IMR-90 (cell line): ENCODE results near the gene SULT1E1.

Experiments
- BHLHE40 ChIP-seq: fragments of 150-350 bp; IDR thresholded peaks from 2 replicates; pipeline ENCODE4 v1.6.1; 2016; ENCODE audit warnings: mild to moderate bottlenecking, low read depth, low read length
- CTCF ChIP-seq: conservative IDR thresholded peaks from 2 replicates; pipeline ENCODE4 v1.5.1; 2012; ENCODE audit warnings: mild to moderate bottlenecking, low read depth, low read length, improper control_type of control experiment
- ELK1 ChIP-seq: fragments of 150-350 bp; IDR thresholded peaks from 2 replicates; pipeline ENCODE4 v1.6.1; 2016; ENCODE audit warnings: low read depth, mild to moderate bottlenecking, low read length, moderate library complexity, borderline replicate concordance
- MAFK ChIP-seq: IDR thresholded peaks from 2 replicates; pipeline ENCODE4 v1.6.1; 2012; ENCODE audit warnings: low read depth, low read length, improper control_type of control experiment
- MXI1 ChIP-seq: IDR thresholded peaks from 2 replicates; pipeline ENCODE4 v1.6.1; 2012; ENCODE audit warnings: low read depth, mild to moderate bottlenecking, low read length, moderate library complexity, borderline replicate concordance
- POLR2A ChIP-seq: IDR thresholded peaks from 2 replicates; pipeline ENCODE4 v1.6.1; 2012; ENCODE audit warnings: mild to moderate bottlenecking, low read depth, low read length
- RAD21 ChIP-seq: IDR thresholded peaks from 2 replicates; pipeline ENCODE4 v1.6.1; 2012; ENCODE audit warnings: low read length, improper control_type of control experiment
- RCOR1 ChIP-seq: IDR thresholded peaks from 2 replicates; pipeline ENCODE4 v1.6.1; 2012; ENCODE audit warnings: mild to moderate bottlenecking, low read length, improper control_type of control experiment; ENCODE audit not compliant: insufficient replicate concordance

GRCh38 chr4:69830192-69830559 lies 29.8 kb downstream of the SULT1E1 start:
- TF ChIP-seq CTCF = no peak
- TF ChIP-seq POLR2A = no peak
- no peak for TF ChIP-seq ELK1
- no peak for TF ChIP-seq MXI1
- no peak for TF ChIP-seq MAFK
- TF ChIP-seq BHLHE40 = no peak
- TF ChIP-seq RCOR1 = no peak
- no peak for TF ChIP-seq RAD21
